Activated naive CD8-positive, alpha-beta T cell treated with anti-CD3 and anti-CD28 coated beads for 36 hours (primary cell): ENCODE data around the gene TSSK2. TPM values are rescaled to one million over a fixed set of nuclear protein-coding genes. Genes with fewer than 3 reads are reported as not detected.

ENCODE experiments used
- DNase-seq: peaks from one replicate; pipeline ENCODE4 v3.0.0; 2021
- H3K27ac Mint-ChIP-seq: one replicate; pipeline ENCODE4 v1.8.0; 2022; ENCODE audit warnings: mild to moderate bottlenecking, moderate library complexity, mixed read lengths
- H3K27me3 Mint-ChIP-seq: one replicate; pipeline ENCODE4 v1.8.0; 2022; ENCODE audit warnings: mild to moderate bottlenecking, mixed read lengths
- H3K36me3 Mint-ChIP-seq: one replicate; pipeline ENCODE4 v1.8.0; 2021; ENCODE audit warnings: mild to moderate bottlenecking, mixed read lengths
- H3K4me1 Mint-ChIP-seq: one replicate; pipeline ENCODE4 v1.8.0; 2021; ENCODE audit warnings: mixed read lengths
- H3K4me3 Mint-ChIP-seq: one replicate; pipeline ENCODE4 v1.8.0; 2022; ENCODE audit warnings: mild to moderate bottlenecking, moderate library complexity, mixed read lengths
- H3K9me3 Mint-ChIP-seq: one replicate; pipeline ENCODE4 v1.8.0; 2022; ENCODE audit warnings: mixed read lengths
- total RNA-seq, 2 experiments: library from RNA; stranded (reverse); gene quantifications; one replicate each; pipeline ENCODE4 v1.2.3, GENCODE V29; 2021

Gene TSSK2
- total RNA-seq, 2 experiments from 2014 or later, result not detected

GRCh38 chr22:19138217-19139000, 7.3 kb downstream of the TSSK2 start:
- DNase-seq, result no peak

GRCh38 chr22:19139001-19139356, 7.9 kb downstream of the TSSK2 start:
- DNase-seq, result no peak
- H3K9me3 Mint-ChIP-seq, result no peaks in the 10 kb centered on the region
- H3K4me1 Mint-ChIP-seq, result peaks cover 10% of the 10 kb centered on the region
- H3K4me3 Mint-ChIP-seq, result no peak overlapping the region
- no peaks in the 10 kb centered on the region for H3K27me3 Mint-ChIP-seq
- H3K36me3 Mint-ChIP-seq, result peaks cover 23% of the 10 kb centered on the region
- no peak overlapping the region for H3K27ac Mint-ChIP-seq

More at GRCh38 chr22:19138217-19139000, 7.3 kb downstream of the TSSK2 start:
- Mint-ChIP-seq H3K4me3 (no peak overlapping the region), H3K27me3 (no peaks in the 10 kb centered on the region), H3K36me3 (peaks cover 20% of the 10 kb centered on the region), H3K27ac (no peak overlapping the region), H3K4me1 (peaks cover 6% of the 10 kb centered on the region), H3K9me3 (no peaks in the 10 kb centered on the region)

DNA sequence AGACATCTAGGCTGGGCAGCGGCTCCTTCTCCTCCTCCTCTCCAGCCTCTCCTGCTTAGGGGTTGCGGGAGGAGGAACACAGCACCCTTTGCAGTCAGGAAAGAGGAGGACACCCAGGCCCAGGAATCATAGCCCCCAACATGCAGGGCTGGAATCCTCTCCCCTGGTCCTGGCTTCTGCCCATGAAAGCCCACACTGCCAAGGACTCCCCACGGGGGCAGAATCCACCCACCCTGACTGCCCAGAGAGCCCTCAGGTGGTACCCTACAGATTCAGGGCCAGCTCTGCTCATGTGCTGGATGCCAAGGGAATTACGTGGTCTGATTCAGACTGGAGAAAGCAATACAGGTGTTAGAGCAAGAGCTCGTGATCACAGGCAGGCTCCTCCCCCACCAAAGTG, 8.9 kb downstream of the TSSK2 start:
- H3K27me3 Mint-ChIP-seq, result no peaks in the 10 kb centered on the region
- peaks cover 20% of the 10 kb centered on the region for H3K36me3 Mint-ChIP-seq
- no peak for DNase-seq
- H3K4me1 Mint-ChIP-seq, result peaks cover 11% of the 10 kb centered on the region
- H3K9me3 Mint-ChIP-seq, result no peaks in the 10 kb centered on the region
- no peak overlapping the region for H3K4me3 Mint-ChIP-seq
- no peak overlapping the region for H3K27ac Mint-ChIP-seq

DNA sequence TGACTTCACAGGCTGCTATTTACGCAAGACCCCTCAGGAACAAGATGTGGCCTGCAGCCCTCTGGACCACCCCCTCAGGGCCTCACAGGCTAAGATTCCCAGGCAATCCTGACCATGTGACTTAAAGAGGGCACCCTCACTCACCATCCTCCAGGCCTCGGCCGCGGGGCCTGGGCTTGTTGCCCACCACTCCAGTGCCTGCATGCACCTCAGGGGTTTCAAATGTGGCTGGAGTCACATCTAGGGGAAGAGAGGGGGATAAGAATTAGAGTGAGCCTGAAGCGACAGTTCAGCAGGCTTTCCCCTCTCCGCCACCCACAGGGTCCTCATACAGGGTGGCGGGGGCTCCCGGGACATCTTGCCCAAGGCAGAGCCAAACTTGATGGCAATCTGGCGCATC, 11.3 kb downstream of the TSSK2 start:
- Mint-ChIP-seq H3K4me3 (no peak overlapping the region), H3K36me3 (peaks cover 10% of the 10 kb centered on the region), H3K27ac (no peak overlapping the region)

GRCh38 chr22:19143212-19143611, 12.1 kb downstream of the TSSK2 start:
- H3K4me1 Mint-ChIP-seq, result peaks cover 9% of the 10 kb centered on the region
- H3K27ac Mint-ChIP-seq, result no peak overlapping the region
- no peak for DNase-seq
- H3K4me3 Mint-ChIP-seq, result peak overlapping the region; percentile 94
- peaks cover 10% of the 10 kb centered on the region for H3K36me3 Mint-ChIP-seq
- H3K27me3 Mint-ChIP-seq, result peaks cover 14% of the 10 kb centered on the region
- no peaks in the 10 kb centered on the region for H3K9me3 Mint-ChIP-seq

More for the DNA sequence above, 11.3 kb downstream of the TSSK2 start:
- Mint-ChIP-seq H3K27me3 (peaks cover 6% of the 10 kb centered on the region), H3K4me1 (peaks cover 9% of the 10 kb centered on the region), H3K9me3 (no peaks in the 10 kb centered on the region)
- no peak for DNase-seq

- Mint-ChIP-seq H3K4me1 (peaks cover 9% of the 10 kb centered on the region), H3K4me3 (peak overlapping the region; percentile 94), H3K27ac (peak overlapping the region; percentile 97), H3K36me3 (peaks cover 10% of the 10 kb centered on the region), H3K27me3 (peaks cover 22% of the 10 kb centered on the region), H3K9me3 (no peaks in the 10 kb centered on the region)
- peak; percentile 52 for DNase-seq
These were observed 12.9 kb downstream of the TSSK2 start for GRCh38 chr22:19143967-19144400.

- H3K9me3 Mint-ChIP-seq, result no peaks in the 10 kb centered on the region
- H3K4me1 Mint-ChIP-seq, result peaks cover 14% of the 10 kb centered on the region
- peaks cover 5% of the 10 kb centered on the region for H3K36me3 Mint-ChIP-seq
- H3K4me3 Mint-ChIP-seq, result no peak overlapping the region
- no peak overlapping the region for H3K27ac Mint-ChIP-seq
- peaks cover 35% of the 10 kb centered on the region for H3K27me3 Mint-ChIP-seq
- DNase-seq, result no peak
These were observed 15.3 kb downstream of the TSSK2 start for GRCh38 chr22:19146215-19146968.

GRCh38 chr22:19147195-19147780, 16.2 kb downstream of the TSSK2 start:
- H3K36me3 Mint-ChIP-seq, result peaks cover 5% of the 10 kb centered on the region
- no peaks in the 10 kb centered on the region for H3K9me3 Mint-ChIP-seq
- no peak overlapping the region for H3K4me3 Mint-ChIP-seq
- peaks cover 43% of the 10 kb centered on the region for H3K27me3 Mint-ChIP-seq
- peaks cover 14% of the 10 kb centered on the region for H3K4me1 Mint-ChIP-seq
- H3K27ac Mint-ChIP-seq, result no peak overlapping the region
- no peak for DNase-seq

DNA sequence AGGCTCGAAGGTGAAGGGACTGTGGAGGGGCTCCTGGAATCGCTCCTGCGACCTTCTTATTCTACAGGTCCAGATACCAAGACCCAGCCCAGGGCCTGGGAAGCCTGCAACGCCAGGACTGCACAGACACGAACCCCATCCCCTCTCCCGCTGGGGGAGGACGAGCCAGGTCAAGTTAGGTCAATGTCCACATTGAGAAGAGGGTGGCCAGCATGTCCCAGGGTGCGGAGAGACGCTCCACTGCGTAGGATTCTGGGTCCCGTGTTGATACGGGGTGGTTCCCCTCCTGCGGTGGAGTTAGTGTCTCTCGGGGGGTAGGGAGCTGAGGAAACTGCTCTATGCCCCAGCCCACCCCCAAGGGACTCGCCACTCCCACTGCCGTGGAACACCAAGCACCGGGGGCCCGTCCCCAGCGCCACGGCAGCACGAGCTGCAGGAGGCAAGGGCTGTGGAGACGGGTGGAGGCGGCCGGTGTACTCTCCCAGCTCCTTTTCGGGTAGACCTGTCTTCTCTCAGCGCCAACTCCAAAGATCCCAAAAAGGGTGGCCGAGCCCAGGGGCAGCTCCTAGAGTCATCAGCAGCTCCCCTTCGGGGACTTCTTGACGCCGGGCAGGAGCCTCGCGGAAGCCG, 17.4 kb downstream of the TSSK2 start:
- peaks cover 53% of the 10 kb centered on the region for H3K27me3 Mint-ChIP-seq
- peaks cover 3% of the 10 kb centered on the region for H3K36me3 Mint-ChIP-seq
- peaks cover 8% of the 10 kb centered on the region for H3K4me1 Mint-ChIP-seq
- H3K4me3 Mint-ChIP-seq, result no peak overlapping the region
- H3K27ac Mint-ChIP-seq, result no peak overlapping the region
- DNase-seq, result no peak
- H3K9me3 Mint-ChIP-seq, result no peaks in the 10 kb centered on the region

- peak; percentile 59 for DNase-seq
- H3K4me3 Mint-ChIP-seq, result peak overlapping the region; percentile 35
- peaks cover 61% of the 10 kb centered on the region for H3K27me3 Mint-ChIP-seq
- H3K36me3 Mint-ChIP-seq, result no peaks in the 10 kb centered on the region
- H3K4me1 Mint-ChIP-seq, result peaks cover 5% of the 10 kb centered on the region
- H3K27ac Mint-ChIP-seq, result no peak overlapping the region
- no peaks in the 10 kb centered on the region for H3K9me3 Mint-ChIP-seq
These were observed 18.2 kb downstream of the TSSK2 start for GRCh38 chr22:19149047-19149883.

- peak within 1 kb of the TSS; percentile 61 for H3K4me3 Mint-ChIP-seq
- no peaks in the 10 kb centered on the region for H3K36me3 Mint-ChIP-seq
- no peaks in the 10 kb centered on the region for H3K9me3 Mint-ChIP-seq
- no peak for DNase-seq
- H3K27ac Mint-ChIP-seq, result no peak within 1 kb of the TSS
- peaks cover 68% of the 10 kb centered on the region for H3K27me3 Mint-ChIP-seq
- peaks cover 5% of the 10 kb centered on the region for H3K4me1 Mint-ChIP-seq
These were observed 18.9 kb downstream of the TSSK2 start, which contains the start of gene GSC2 for GRCh38 chr22:19149991-19150390. Gene GSC2 (minus strand): TSS chr22:19150292. CDS start chr22:19150283, 9 bp downstream.

GRCh38 chr22:19150482-19151328, 19.6 kb downstream of the TSSK2 start:
- Mint-ChIP-seq H3K27me3 (peaks cover 70% of the 10 kb centered on the region), H3K9me3 (no peaks in the 10 kb centered on the region), H3K4me3 (peak overlapping the region; percentile 61), H3K27ac (no peak overlapping the region), H3K4me1 (peaks cover 5% of the 10 kb centered on the region), H3K36me3 (no peaks in the 10 kb centered on the region)
- no peak for DNase-seq

GRCh38 chr22:19151329-19152191, 20.5 kb downstream of the TSSK2 start:
- H3K4me3 Mint-ChIP-seq, result peak overlapping the region; percentile 61

More at GRCh38 chr22:19151329-19152191, 20.5 kb downstream of the TSSK2 start:
- DNase-seq, result no peak
- Mint-ChIP-seq H3K27me3 (peaks cover 75% of the 10 kb centered on the region), H3K9me3 (no peaks in the 10 kb centered on the region), H3K4me1 (peaks cover 5% of the 10 kb centered on the region), H3K36me3 (no peaks in the 10 kb centered on the region), H3K27ac (no peak overlapping the region)
